Measurements from ENCODE around the gene CNTLN. TPM values are rescaled to one million over a fixed set of nuclear protein-coding genes. Genes with fewer than 3 reads are reported as not detected.

CNTLN gene
- total and polyA plus RNA-seq, 2 of the 13 experiments (the other 11 are each of a cell fraction or from before 2014, with no cell fraction given): 1.5 to 5.7 TPM

DNA sequence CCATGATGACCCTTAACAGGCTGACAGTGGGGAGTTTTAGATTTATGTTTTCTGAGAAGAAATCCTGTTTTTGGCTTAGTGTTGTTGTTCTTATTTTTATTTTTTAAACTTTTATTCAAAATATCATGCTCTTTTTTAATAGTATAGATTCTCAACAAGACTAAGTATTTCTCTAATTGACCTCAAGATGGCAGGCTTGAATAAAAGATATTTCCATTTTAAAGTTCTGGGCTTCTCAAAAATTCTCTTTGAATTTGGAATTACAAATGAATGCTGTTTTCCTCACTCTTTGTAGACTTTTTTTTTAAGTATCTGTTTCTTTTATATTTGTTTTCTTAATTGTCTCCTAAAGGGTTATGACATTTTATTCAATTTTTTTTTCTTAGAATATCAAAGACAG lies 394.0 kb downstream of the CNTLN start:
- ChIA-PET POLR2A (no interaction called here), CTCF (ENCODE audit: low intra/inter-chr PET ratio, low total read pairs) (no interaction called here)
- no TSS peak for BruUV-seq (replicated peaks)
- H4K20me1 ChIP-seq (ENCODE audit: insufficient read depth, low read length): no peaks in the 10 kb centered on the region
- FAIRE-seq: no peak
- H3K9me3 ChIP-seq (ENCODE audit: low read length): no peaks in the 10 kb centered on the region
- DNase-seq (ENCODE audit: low spot score): no peak
- no peak overlapping the region for H3K27ac ChIP-seq (ENCODE audit: extremely low read length, insufficient read depth, low read length)
- no peaks in the 10 kb centered on the region for H3K36me3 ChIP-seq (replicated peaks in 1 of 2; ENCODE audit: control insufficient read depth in 1 of 2, insufficient read depth in 2 of 2, low read length in 2 of 2)
- H3K9ac ChIP-seq (ENCODE audit: insufficient read depth, low read depth, low read length): no peak overlapping the region
- no peak overlapping the region for H3K4me3 ChIP-seq (replicated peaks in 1 of 3; ENCODE audit: insufficient read depth in 1 of 3, low read depth in 2 of 3, low read length in 3 of 3)
- in situ Hi-C loops (cut with HindIII; ENCODE audit: extremely low pct_ligation_motif_present, low pct_unique_long_range_greater_than_20kb): loop anchor here (10.0 kb wide), 1 partner anchor 686 kb away; no protein-coding TSS in a partner anchor
- no peak for ATAC-seq
- no peak overlapping the region for H2AFZ ChIP-seq (ENCODE audit: low read length)
- H3K79me2 ChIP-seq (ENCODE audit: insufficient read depth, low read length): no peaks in the 10 kb centered on the region
- peak; percentile 22; the same call in 1 of the 2 replicates for TF ChIP-seq STAG1 (CRISPR knock-in tag; IDR thresholded peaks at IDR 0.05)
- TF ChIP-seq RXRB (CRISPR knock-in tag; IDR thresholded peaks at IDR 0.05; ENCODE audit: borderline replicate concordance): no peak
- TF ChIP-seq, protein P1, sequence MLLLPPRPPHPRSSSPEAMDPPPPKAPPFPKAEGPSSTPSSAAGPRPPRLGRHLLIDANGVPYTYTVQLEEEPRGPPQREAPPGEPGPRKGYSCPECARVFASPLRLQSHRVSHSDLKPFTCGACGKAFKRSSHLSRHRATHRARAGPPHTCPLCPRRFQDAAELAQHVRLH (CRISPR knock-in tag; IDR thresholded peaks at IDR 0.05; ENCODE audit: borderline replicate concordance, low read depth): no peak
- TF ChIP-seq SP140L (CRISPR knock-in tag; IDR thresholded peaks at IDR 0.05; ENCODE audit: borderline replicate concordance): no peak
- TF ChIP-seq BRD4 (CRISPR knock-in tag; IDR thresholded peaks at IDR 0.05): no peak
- no peak for TF ChIP-seq CAMTA2 (CRISPR knock-in tag; IDR thresholded peaks at IDR 0.05; ENCODE audit: borderline replicate concordance)
- H3K4me2 ChIP-seq (ENCODE audit: low read depth, low read length): no peak overlapping the region
- intact Hi-C loops (cut with micrococcal nuclease; ENCODE audit: unreplicated experiment): loop anchor here (2.0 kb wide), 1 partner anchor 684 kb away; no protein-coding TSS in a partner anchor
- no peaks in the 10 kb centered on the region for H3K4me1 ChIP-seq (ENCODE audit: insufficient read depth, low read length)
- no peaks in the 10 kb centered on the region for H3K27me3 ChIP-seq (ENCODE audit: control insufficient read depth in 1 of 2, insufficient read depth in 2 of 2, low read length in 2 of 2)

DNA sequence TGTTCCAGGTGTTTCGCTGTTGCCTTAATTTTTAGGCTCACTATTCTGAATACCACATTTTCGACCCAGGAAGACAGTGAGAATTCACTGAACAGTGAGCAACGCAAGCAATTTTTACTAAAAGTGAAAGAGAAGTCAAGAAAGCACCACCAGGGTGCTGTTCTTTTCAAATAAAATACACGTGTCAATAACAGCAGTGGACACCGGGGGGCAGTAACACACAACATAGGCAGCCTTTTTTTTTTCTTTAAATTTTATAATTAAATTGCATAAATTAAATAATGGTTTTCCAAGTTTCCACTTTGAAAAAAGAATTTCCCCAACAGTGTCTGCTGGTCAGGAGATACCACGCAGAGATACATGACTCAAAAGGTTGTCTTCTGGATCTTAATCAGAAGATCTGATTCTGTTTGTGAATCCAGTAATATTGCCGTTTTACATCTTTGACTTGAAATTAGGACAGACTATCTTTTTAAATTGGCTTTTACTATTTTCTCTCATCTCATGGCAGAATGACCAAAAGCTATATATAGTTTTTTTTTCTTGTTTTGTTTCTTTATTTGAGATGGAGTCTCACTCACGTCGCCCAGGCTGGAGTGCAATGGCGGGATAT lies 396.9 kb downstream of the CNTLN start:
- no peaks in the 10 kb centered on the region for H4K20me1 ChIP-seq (ENCODE audit: insufficient read depth, low read length)
- no peaks in the 10 kb centered on the region for H3K9me3 ChIP-seq (ENCODE audit: low read length)
- no peaks in the 10 kb centered on the region for H3K79me2 ChIP-seq (ENCODE audit: insufficient read depth, low read length)
- H3K4me1 ChIP-seq (ENCODE audit: insufficient read depth, low read length): no peaks in the 10 kb centered on the region
- in situ Hi-C loops (cut with HindIII; ENCODE audit: extremely low pct_ligation_motif_present, low pct_unique_long_range_greater_than_20kb): loop anchor here (5.0 kb wide), 1 partner anchor 271 kb away; no protein-coding TSS in a partner anchor
- intact Hi-C loops (cut with micrococcal nuclease; ENCODE audit: unreplicated experiment): loop anchor here (2.0 kb wide), 1 partner anchor 271 kb away; no protein-coding TSS in a partner anchor
- ATAC-seq (peak; percentile 86), DNase-seq (ENCODE audit: low spot score) (peak; percentile 32), FAIRE-seq (peak; percentile 8)
- H3K9ac ChIP-seq (ENCODE audit: insufficient read depth, low read depth, low read length): no peak overlapping the region
- CTCF ChIA-PET (ENCODE audit: low intra/inter-chr PET ratio, low total read pairs): no interaction called here
- no TSS peak for BruUV-seq (replicated peaks)
- H3K36me3 ChIP-seq (replicated peaks in 1 of 2; ENCODE audit: control insufficient read depth in 1 of 2, insufficient read depth in 2 of 2, low read length in 2 of 2): no peaks in the 10 kb centered on the region
- 0 out of 2 replicates have a peak overlapping the region, but pooled peaks have one; percentile 43 for H3K4me2 ChIP-seq (ENCODE audit: low read depth, low read length)
- 40% methylated on average over 10 of the region's 10 CpGs for WGBS (ENCODE audit: low lambda C conversion rate)
- H2AFZ ChIP-seq (ENCODE audit: low read length): peak overlapping the region; percentile 81
- 0 out of 5 replicates have a peak, but pooled peaks cover 0 to 4% of the 10 kb centered on the region in 2 experiments for H3K27me3 ChIP-seq (ENCODE audit: control insufficient read depth in 1 of 2, insufficient read depth in 2 of 2, low read length in 2 of 2)
- no peak overlapping the region for H3K27ac ChIP-seq (ENCODE audit: extremely low read length, insufficient read depth, low read length)
- H3K4me3 ChIP-seq (replicated peaks in 1 of 3; ENCODE audit: insufficient read depth in 1 of 3, low read depth in 2 of 3, low read length in 3 of 3): no peak overlapping the region
- POLR2A ChIA-PET: no interaction called here
- TF ChIP-seq ZNF546 (CRISPR knock-in tag; conservative IDR thresholded peaks at IDR 0.05) (no peak), YY1 (IDR thresholded peaks at IDR 0.05; ENCODE audit: insufficient read depth, insufficient replicate concordance, low read depth, low read length) (peak; percentile 79), AGO2 (optimal IDR thresholded peaks at IDR 0.05; ENCODE audit: low read depth, low read length) (no peak), YEATS2 (CRISPR knock-in tag; IDR thresholded peaks at IDR 0.05; ENCODE audit: borderline replicate concordance) (no peak), SP2 (CRISPR knock-in tag; IDR thresholded peaks at IDR 0.05) (no peak), SMC3 (IDR thresholded peaks at IDR 0.05; ENCODE audit: low read length) (peak; percentile 43)
- TF ChIP-seq, protein P2, sequence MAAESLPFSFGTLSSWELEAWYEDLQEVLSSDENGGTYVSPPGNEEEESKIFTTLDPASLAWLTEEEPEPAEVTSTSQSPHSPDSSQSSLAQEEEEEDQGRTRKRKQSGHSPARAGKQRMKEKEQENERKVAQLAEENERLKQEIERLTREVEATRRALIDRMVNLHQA (CRISPR knock-in tag; IDR thresholded peaks at IDR 0.05): no peak
- TF ChIP-seq, protein P3, sequence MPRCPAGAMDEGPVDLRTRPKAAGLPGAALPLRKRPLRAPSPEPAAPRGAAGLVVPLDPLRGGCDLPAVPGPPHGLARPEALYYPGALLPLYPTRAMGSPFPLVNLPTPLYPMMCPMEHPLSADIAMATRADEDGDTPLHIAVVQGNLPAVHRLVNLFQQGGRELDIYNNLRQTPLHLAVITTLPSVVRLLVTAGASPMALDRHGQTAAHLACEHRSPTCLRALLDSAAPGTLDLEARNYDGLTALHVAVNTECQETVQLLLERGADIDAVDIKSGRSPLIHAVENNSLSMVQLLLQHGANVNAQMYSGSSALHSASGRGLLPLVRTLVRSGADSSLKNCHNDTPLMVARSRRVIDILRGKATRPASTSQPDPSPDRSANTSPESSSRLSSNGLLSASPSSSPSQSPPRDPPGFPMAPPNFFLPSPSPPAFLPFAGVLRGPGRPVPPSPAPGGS (CRISPR knock-in tag; IDR thresholded peaks at IDR 0.05): no peak
- TF ChIP-seq, protein P4, sequence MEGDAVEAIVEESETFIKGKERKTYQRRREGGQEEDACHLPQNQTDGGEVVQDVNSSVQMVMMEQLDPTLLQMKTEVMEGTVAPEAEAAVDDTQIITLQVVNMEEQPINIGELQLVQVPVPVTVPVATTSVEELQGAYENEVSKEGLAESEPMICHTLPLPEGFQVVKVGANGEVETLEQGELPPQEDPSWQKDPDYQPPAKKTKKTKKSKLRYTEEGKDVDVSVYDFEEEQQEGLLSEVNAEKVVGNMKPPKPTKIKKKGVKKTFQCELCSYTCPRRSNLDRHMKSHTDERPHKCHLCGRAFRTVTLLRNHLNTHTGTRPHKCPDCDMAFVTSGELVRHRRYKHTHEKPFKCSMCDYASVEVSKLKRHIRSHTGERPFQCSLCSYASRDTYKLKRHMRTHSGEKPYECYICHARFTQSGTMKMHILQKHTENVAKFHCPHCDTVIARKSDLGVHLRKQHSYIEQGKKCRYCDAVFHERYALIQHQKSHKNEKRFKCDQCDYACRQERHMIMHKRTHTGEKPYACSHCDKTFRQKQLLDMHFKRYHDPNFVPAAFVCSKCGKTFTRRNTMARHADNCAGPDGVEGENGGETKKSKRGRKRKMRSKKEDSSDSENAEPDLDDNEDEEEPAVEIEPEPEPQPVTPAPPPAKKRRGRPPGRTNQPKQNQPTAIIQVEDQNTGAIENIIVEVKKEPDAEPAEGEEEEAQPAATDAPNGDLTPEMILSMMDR (CRISPR knock-in tag; IDR thresholded peaks at IDR 0.05): peak; percentile 47
